HCT116 (cell line): ENCODE measurements around the gene PGM2L1. TPM values are rescaled to one million over a fixed set of nuclear protein-coding genes. Genes with fewer than 3 reads are reported as not detected.

Experiments
- ATAC-seq: fragments of 200-7000 bp; cut with Tn5 transposase; 2 replicates; pipeline ENCODE4 v1.9.1; 2020; ENCODE audit warnings: mild to moderate bottlenecking, moderate library complexity
- BruUV-seq: library from RNA; stranded (reverse); fragments of 400-500 nt; replicated peaks from 2 replicates; lab custom pipeline; 2021; lab: Mats Ljungman, UMichigan
- CTCF ChIA-PET: fragments of 300-600 bp; sonication (Branson Sonifier 250); formaldehyde crosslinking; loops from one replicate; lab custom pipeline; 2021; ENCODE audit warnings: antibody characterized with exemption; lab: Charles Lee
- POLR2A ChIA-PET: fragments of 300-600, 350-600 bp; sonication (Branson Sonifier 250); formaldehyde crosslinking; loops from one replicate; lab custom pipeline; 2021; ENCODE audit warnings: antibody characterized with exemption; lab: Charles Lee
- RAD21 ChIA-PET, 2 experiments: fragments of 300-600 bp; sonication (Branson Sonifier 250); formaldehyde crosslinking; loops; one replicate each; lab custom pipeline; 2023; ENCODE audit warnings: low total read pairs in 2 of 2; ENCODE audit not compliant: uncharacterized antibody in 2 of 2, unreplicated experiment in 2 of 2, low non-redundant PET in 1 of 2; lab: Charles Lee
- DNase-seq: peaks from one replicate; pipeline ENCODE4 v3.0.0-alpha.2; 2010; ENCODE audit warnings: low read depth, low spot score
- H2AFZ ChIP-seq: fragments of 200-600 bp; shearing (Covaris generic), sonication (generic); 2 replicates; pipeline ENCODE4 v1.6.1; 2017; ENCODE audit warnings: low read depth, mixed run types, mixed read lengths, antibody characterized with exemption, low read length; ENCODE audit not compliant: poor library complexity, severe bottlenecking
- H3K27ac ChIP-seq: 2 replicates; pipeline ENCODE4 v1.5.1; 2012; ENCODE audit warnings: low read depth, low read length
- H3K27me3 ChIP-seq: fragments of 200-600 bp; sonication (generic); 2 replicates; pipeline ENCODE4 v1.6.1; 2016; ENCODE audit warnings: mixed run types, low read length, mixed read lengths; ENCODE audit not compliant: insufficient read depth
- H3K36me3 ChIP-seq, 2 experiments: fragments of 200-500 bp in 1 of 2; fragments of 200-600 bp in 1 of 2; sonication (Bioruptor generic) in 1 of 2; sonication (generic) in 1 of 2; 2 replicates each; pipeline versions ENCODE4 v1.5.1 to v1.6.1; 2014 to 2016; ENCODE audit warnings: low read length in 2 of 2, inconsistent platforms in 1 of 2, mixed read lengths in 1 of 2, mixed run types in 1 of 2; ENCODE audit not compliant: insufficient read depth in 2 of 2, control insufficient read depth in 1 of 2
- H3K4me1 ChIP-seq, 2 experiments: fragments of 200-600 bp in 1 of 2; sonication (generic) in 1 of 2; 2 replicates each; pipeline versions ENCODE4 v1.5.1 to v1.6.1; 2012 to 2017; ENCODE audit warnings: low read length in 2 of 2, inconsistent platforms in 1 of 2, mild to moderate bottlenecking in 1 of 2, mixed read lengths in 1 of 2, mixed run types in 1 of 2, moderate library complexity in 1 of 2; ENCODE audit not compliant: insufficient read depth in 2 of 2, control insufficient read depth in 1 of 2
- H3K4me2 ChIP-seq: fragments of 200-600 bp; sonication (generic); 2 replicates; pipeline ENCODE4 v1.6.1; 2017; ENCODE audit warnings: mixed run types, low read length, mixed read lengths
- H3K4me3 ChIP-seq, 2 experiments: fragments of 200-600 bp in 1 of 2; sonication (generic) in 1 of 2; replicated peaks in 1 of 2; 2 replicates each; pipeline ENCODE4 v1.5.1; 2011 to 2016; ENCODE audit warnings: low read length in 2 of 2, control low read depth in 1 of 2, low read depth in 1 of 2, mild to moderate bottlenecking in 1 of 2, mixed read lengths in 1 of 2, mixed run types in 1 of 2
- H3K79me2 ChIP-seq: fragments of 200-600 bp; sonication (generic); 2 replicates; pipeline ENCODE4 v1.6.1; 2017; ENCODE audit warnings: mild to moderate bottlenecking, mixed run types, low read length, moderate library complexity, mixed read lengths; ENCODE audit not compliant: insufficient read depth
- H3K9ac ChIP-seq: fragments of 200-600 bp; sonication (generic); 2 replicates; pipeline ENCODE4 v1.6.1; 2016; ENCODE audit warnings: low read length, mixed read lengths
- H3K9me2 ChIP-seq: fragments of 200-600 bp; sonication (generic), shearing (Covaris generic); 2 replicates; pipeline ENCODE4 v1.6.1; 2017; ENCODE audit warnings: mixed run types, mild to moderate bottlenecking, moderate library complexity; ENCODE audit not compliant: insufficient read depth
- H3K9me3 ChIP-seq, 2 experiments: fragments of 200-500 bp in 1 of 2; fragments of 200-600 bp in 1 of 2; sonication (Bioruptor generic) in 1 of 2; sonication (generic) in 1 of 2; 2 replicates each; pipeline ENCODE4 v1.6.1; 2014 to 2017; ENCODE audit warnings: low read length in 2 of 2, mixed read lengths in 2 of 2, inconsistent platforms in 1 of 2, low read depth in 1 of 2, mild to moderate bottlenecking in 1 of 2, mixed run types in 1 of 2, moderate library complexity in 1 of 2; ENCODE audit not compliant: control insufficient read depth in 1 of 2, insufficient read depth in 1 of 2
- H4K20me1 ChIP-seq: fragments of 200-600 bp; sonication (generic), shearing (Covaris generic); 2 replicates; pipeline ENCODE4 v1.6.1; 2017; ENCODE audit warnings: mixed run types, mild to moderate bottlenecking, moderate library complexity; ENCODE audit not compliant: insufficient read depth
- CTCF ChIP-seq, 3 experiments: fragments of 200-600 bp in 1 of 3; sonication (generic) in 1 of 3; IDR thresholded peaks in 2 of 3; conservative IDR thresholded peaks in 1 of 3; 2 replicates each; pipeline ENCODE4 v1.5.1; 2012 to 2017; ENCODE audit warnings: low read depth in 2 of 3, low read length in 2 of 3, antibody characterized with exemption in 1 of 3, borderline replicate concordance in 1 of 3, control low read depth in 1 of 3, mild to moderate bottlenecking in 1 of 3, mixed read lengths in 1 of 3, mixed run types in 1 of 3, moderate library complexity in 1 of 3; ENCODE audit not compliant: insufficient read depth in 1 of 3
- EZH2phosphoT487 ChIP-seq: fragments of 200-600 bp; IDR thresholded peaks from 2 replicates; pipeline ENCODE4 v1.6.1; 2018; ENCODE audit warnings: antibody characterized with exemption, borderline replicate concordance
- FOSL1 ChIP-seq: IDR thresholded peaks from 2 replicates; pipeline ENCODE4 v1.6.1; 2012; ENCODE audit warnings: low read depth
- JUND ChIP-seq: IDR thresholded peaks from 2 replicates; pipeline ENCODE4 v1.6.1; 2012
- MAX ChIP-seq: IDR thresholded peaks from 2 replicates; pipeline ENCODE4 v1.6.1; 2012
- POLR2A ChIP-seq: IDR thresholded peaks from 2 replicates; pipeline ENCODE4 v1.7.0; 2011; ENCODE audit warnings: borderline replicate concordance; ENCODE audit not compliant: insufficient read depth, insufficient read length; ENCODE audit errors: extremely low read depth
- POLR2AphosphoS5 ChIP-seq: IDR thresholded peaks from 2 replicates; pipeline ENCODE4 v1.6.1; 2011; ENCODE audit warnings: mild to moderate bottlenecking, low read depth, low read length, moderate library complexity
- SP1 ChIP-seq: IDR thresholded peaks from 2 replicates; pipeline ENCODE4 v1.6.1; 2012; ENCODE audit warnings: low read depth
- YY1 ChIP-seq: IDR thresholded peaks from 2 replicates; pipeline ENCODE4 v1.6.1; 2011; ENCODE audit warnings: low read length, low read depth, moderate library complexity, mild to moderate bottlenecking; ENCODE audit not compliant: insufficient replicate concordance; ENCODE audit errors: extremely low read depth
- ZFX ChIP-seq: fragments of 450-650 bp; IDR thresholded peaks from 2 replicates; pipeline ENCODE4 v1.6.1; 2017
- intact Hi-C: fragments of 100-400 bp; cut with micrococcal nuclease; formaldehyde crosslinking; loops from 2 replicates; pipeline ENCODE4 v1.10.0; 2022
- total RNA-seq: library from RNA; stranded (reverse); gene quantifications from one replicate; pipeline ENCODE4 v1.2.1, GENCODE V29; 2021; ENCODE audit not compliant: unreplicated experiment

PGM2L1 gene
- total RNA-seq, 1 experiment from 2014 or later = 4.9 TPM

- H3K4me1 ChIP-seq = no peaks in the 10 kb centered on the region
- TF ChIP-seq CTCF (IDR thresholded peaks at IDR 0.05 in 2 of 3, conservative IDR thresholded peaks at IDR 0.05 in 1 of 3; ENCODE audit: borderline replicate concordance in 1 of 3, insufficient read depth in 1 of 3, low read depth in 2 of 3, low read length in 2 of 3) = 0 out of 6 replicates have a peak, but pooled peaks of 1 of the 3 experiments have one; percentile 15
- no peak for TF ChIP-seq SP1
- TF ChIP-seq JUND = no peak
- no peak for TF ChIP-seq POLR2A
- TF ChIP-seq, all 23 proteins: peak for 1
- ChIA-PET POLR2A (no interaction called here), CTCF (no interaction called here), RAD21 (no interaction called here)
- no peak overlapping the region for H3K9ac ChIP-seq
- DNase-seq = no peak
- no peaks in the 10 kb centered on the region for H3K9me3 ChIP-seq
- no peaks in the 10 kb centered on the region for H3K36me3 ChIP-seq
- no peak overlapping the region for H2AFZ ChIP-seq
- intact Hi-C loops = no loop called here
- H3K4me2 ChIP-seq = no peak overlapping the region
- no peak for ATAC-seq
- no TSS peak for BruUV-seq
- H3K4me3 ChIP-seq = no peak overlapping the region
- H3K27ac ChIP-seq = no peak overlapping the region
- H3K27me3 ChIP-seq = no peaks in the 10 kb centered on the region
- no peaks in the 10 kb centered on the region for H3K9me2 ChIP-seq
- no peaks in the 10 kb centered on the region for H3K79me2 ChIP-seq
- H4K20me1 ChIP-seq = no peaks in the 10 kb centered on the region
Observed at GRCh38 chr11:74297484-74297883, 100.7 kb downstream of the PGM2L1 start.

- no peaks in the 10 kb centered on the region for H3K9me3 ChIP-seq
- ChIA-PET CTCF (no interaction called here), RAD21 (no interaction called here), POLR2A (no interaction called here)
- no peak overlapping the region for H3K9ac ChIP-seq
- H3K27ac ChIP-seq = no peak overlapping the region
- no peak overlapping the region for H3K4me3 ChIP-seq
- H4K20me1 ChIP-seq = no peaks in the 10 kb centered on the region
- intact Hi-C loops = no loop called here
- peaks cover 0 to 7% of the 10 kb centered on the region in 2 experiments; a peak in 2 of 4 replicates for H3K4me1 ChIP-seq
- ATAC-seq = no peak
- H3K36me3 ChIP-seq = no peaks in the 10 kb centered on the region
- no peak for DNase-seq
- no peaks in the 10 kb centered on the region for H3K27me3 ChIP-seq
- BruUV-seq = no TSS peak
- H2AFZ ChIP-seq = no peak overlapping the region
- H3K79me2 ChIP-seq = no peaks in the 10 kb centered on the region
- no peaks in the 10 kb centered on the region for H3K9me2 ChIP-seq
- H3K4me2 ChIP-seq = no peak overlapping the region
- TF ChIP-seq YY1 = no peak
- TF ChIP-seq SP1 = no peak
- no peak for TF ChIP-seq EZH2phosphoT487
- TF ChIP-seq MAX = no peak
- no peak for TF ChIP-seq ZFX
- no peak for TF ChIP-seq FOSL1
- TF ChIP-seq JUND = no peak
- TF ChIP-seq POLR2AphosphoS5 = no peak
Observed at GRCh38 chr11:74288911-74289310, 109.3 kb downstream of the PGM2L1 start.
